ENCODE results near the gene GBGT1. TPM values are rescaled to one million over a fixed set of nuclear protein-coding genes. Genes with fewer than 3 reads are reported as not detected.

The GBGT1 gene
- total and polyA plus RNA-seq, 2 experiments from 2014 or later, result 3.7 to 22.4 TPM

- TF ChIP-seq, protein P1, sequence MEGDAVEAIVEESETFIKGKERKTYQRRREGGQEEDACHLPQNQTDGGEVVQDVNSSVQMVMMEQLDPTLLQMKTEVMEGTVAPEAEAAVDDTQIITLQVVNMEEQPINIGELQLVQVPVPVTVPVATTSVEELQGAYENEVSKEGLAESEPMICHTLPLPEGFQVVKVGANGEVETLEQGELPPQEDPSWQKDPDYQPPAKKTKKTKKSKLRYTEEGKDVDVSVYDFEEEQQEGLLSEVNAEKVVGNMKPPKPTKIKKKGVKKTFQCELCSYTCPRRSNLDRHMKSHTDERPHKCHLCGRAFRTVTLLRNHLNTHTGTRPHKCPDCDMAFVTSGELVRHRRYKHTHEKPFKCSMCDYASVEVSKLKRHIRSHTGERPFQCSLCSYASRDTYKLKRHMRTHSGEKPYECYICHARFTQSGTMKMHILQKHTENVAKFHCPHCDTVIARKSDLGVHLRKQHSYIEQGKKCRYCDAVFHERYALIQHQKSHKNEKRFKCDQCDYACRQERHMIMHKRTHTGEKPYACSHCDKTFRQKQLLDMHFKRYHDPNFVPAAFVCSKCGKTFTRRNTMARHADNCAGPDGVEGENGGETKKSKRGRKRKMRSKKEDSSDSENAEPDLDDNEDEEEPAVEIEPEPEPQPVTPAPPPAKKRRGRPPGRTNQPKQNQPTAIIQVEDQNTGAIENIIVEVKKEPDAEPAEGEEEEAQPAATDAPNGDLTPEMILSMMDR (conservative IDR thresholded peaks at IDR 0.05; ENCODE audit: low read depth in 2 of 2), result no peak
- TF ChIP-seq POLR2AphosphoS5 (IDR thresholded peaks at IDR 0.05; ENCODE audit: low read depth), result no peak
- no peak for TF ChIP-seq ZNF114 (CRISPR knock-in tag; IDR thresholded peaks at IDR 0.05)
- no peak for TF ChIP-seq NANOG (IDR thresholded peaks at IDR 0.05; ENCODE audit: borderline replicate concordance)
- no peak for TF ChIP-seq CREB1 (CRISPR knock-in tag; IDR thresholded peaks at IDR 0.05; ENCODE audit: low read depth)
- no peak for TF ChIP-seq REST (IDR thresholded peaks at IDR 0.05; ENCODE audit: unreplicated experiment)
- TF ChIP-seq EZH2phosphoT487 (IDR thresholded peaks at IDR 0.05; ENCODE audit: unreplicated experiment), result no peak
- TF ChIP-seq JUNB (IDR thresholded peaks at IDR 0.05; ENCODE audit: unreplicated experiment), result no peak
- TF ChIP-seq ZNF331 (CRISPR knock-in tag; IDR thresholded peaks at IDR 0.05; ENCODE audit: low read depth), result no peak
- TF ChIP-seq ETS1 (IDR thresholded peaks at IDR 0.05), result no peak
- no peak for TF ChIP-seq EZH2 (IDR thresholded peaks at IDR 0.05; ENCODE audit: low read depth, unreplicated experiment)
These were observed 38.8 kb downstream of the GBGT1 start (continued) for GRCh38 chr9:133124907-133125275.

DNA sequence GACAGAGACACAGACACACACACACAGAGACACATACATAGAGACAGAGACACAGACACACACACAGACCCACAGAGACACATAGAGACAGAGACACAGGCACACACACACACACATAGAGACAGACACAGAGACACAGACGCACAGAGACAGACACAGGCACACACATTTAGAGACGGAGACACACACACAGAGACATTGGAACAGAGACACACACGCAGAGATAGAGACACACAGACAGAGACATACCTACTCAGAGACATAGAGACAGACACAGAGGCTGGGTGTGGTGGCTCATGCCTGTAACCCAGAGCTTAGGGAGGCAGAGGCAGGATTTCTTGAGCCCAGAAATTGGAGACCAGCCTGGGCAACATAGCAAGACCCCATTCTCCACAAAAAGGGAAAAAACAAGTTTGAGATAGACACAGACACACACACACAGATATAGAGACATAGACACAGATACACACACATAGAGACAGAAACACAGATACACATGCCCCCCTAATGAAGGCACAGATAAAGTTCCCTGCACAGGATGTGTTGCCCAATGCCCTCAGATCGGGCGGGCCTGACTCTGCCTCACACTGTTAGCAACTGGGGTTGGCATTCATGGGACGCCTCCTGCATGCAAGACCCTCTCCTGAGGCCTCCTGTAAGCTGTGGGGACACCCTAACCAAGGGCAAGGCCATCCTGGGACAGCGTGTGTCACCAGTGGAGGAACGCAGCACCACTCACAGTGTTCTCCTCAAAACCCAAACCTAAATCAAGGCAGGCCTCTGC is 39.4 kb downstream of the GBGT1 start:
- Histone ChIP-seq H3F3A (replicated peaks; ENCODE audit: low read depth) (no peaks in the 10 kb centered on the region), H3K36me3 (ENCODE audit: insufficient read depth) (no peaks in the 10 kb centered on the region), H3K4me3 (no peak overlapping the region), H3K4me2 (no peak overlapping the region), H2AFZ (no peak overlapping the region), H3K79me2 (replicated peaks; ENCODE audit: insufficient read depth) (no peaks in the 10 kb centered on the region), H4K20me1 (replicated peaks; ENCODE audit: insufficient read depth) (peaks cover 4% of the 10 kb centered on the region; the same call in 1 of the 2 replicates), H3K27me3 (ENCODE audit: insufficient read depth) (peaks cover 22% of the 10 kb centered on the region; the same call in 1 of the 2 replicates), H3K4me1 (ENCODE audit: insufficient read depth) (no peaks in the 10 kb centered on the region; the same call in 1 of the 2 replicates), H3K27ac (ENCODE audit: low read depth) (no peak overlapping the region), H3K9me2 (ENCODE audit: insufficient read depth) (no peaks in the 10 kb centered on the region)
- Mint-ChIP-seq H3K27ac (no peak overlapping the region), H3K36me3 (ENCODE audit: low read depth) (no peaks in the 10 kb centered on the region; the same call in 2 of the 3 replicates), H3K27me3 (ENCODE audit: insufficient read depth, low read depth, poor library complexity) (peaks cover 34% of the 10 kb centered on the region), H3K4me1 (peaks cover 10% of the 10 kb centered on the region), H3K9me3 (no peaks in the 10 kb centered on the region; the same call in 2 of the 3 replicates), H3K4me3 (no peak overlapping the region)
- no peak for ATAC-seq
- no peak for DNase-seq (ENCODE audit: low spot score)
- TF ChIP-seq EZH2 (IDR thresholded peaks at IDR 0.05; ENCODE audit: low read depth, unreplicated experiment) (no peak), POLR2AphosphoS5 (IDR thresholded peaks at IDR 0.05; ENCODE audit: low read depth) (no peak), ZNF114 (CRISPR knock-in tag; IDR thresholded peaks at IDR 0.05) (no peak), ETS1 (IDR thresholded peaks at IDR 0.05) (no peak), NANOG (IDR thresholded peaks at IDR 0.05; ENCODE audit: borderline replicate concordance) (no peak), EZH2phosphoT487 (IDR thresholded peaks at IDR 0.05; ENCODE audit: unreplicated experiment) (no peak)
- TF ChIP-seq, protein P1 (conservative IDR thresholded peaks at IDR 0.05; ENCODE audit: low read depth in 2 of 2), result no peak

All from GM23338 (cell line).